ENCODE data around the gene CNTNAP1.

- TF ChIP-seq, protein P1, sequence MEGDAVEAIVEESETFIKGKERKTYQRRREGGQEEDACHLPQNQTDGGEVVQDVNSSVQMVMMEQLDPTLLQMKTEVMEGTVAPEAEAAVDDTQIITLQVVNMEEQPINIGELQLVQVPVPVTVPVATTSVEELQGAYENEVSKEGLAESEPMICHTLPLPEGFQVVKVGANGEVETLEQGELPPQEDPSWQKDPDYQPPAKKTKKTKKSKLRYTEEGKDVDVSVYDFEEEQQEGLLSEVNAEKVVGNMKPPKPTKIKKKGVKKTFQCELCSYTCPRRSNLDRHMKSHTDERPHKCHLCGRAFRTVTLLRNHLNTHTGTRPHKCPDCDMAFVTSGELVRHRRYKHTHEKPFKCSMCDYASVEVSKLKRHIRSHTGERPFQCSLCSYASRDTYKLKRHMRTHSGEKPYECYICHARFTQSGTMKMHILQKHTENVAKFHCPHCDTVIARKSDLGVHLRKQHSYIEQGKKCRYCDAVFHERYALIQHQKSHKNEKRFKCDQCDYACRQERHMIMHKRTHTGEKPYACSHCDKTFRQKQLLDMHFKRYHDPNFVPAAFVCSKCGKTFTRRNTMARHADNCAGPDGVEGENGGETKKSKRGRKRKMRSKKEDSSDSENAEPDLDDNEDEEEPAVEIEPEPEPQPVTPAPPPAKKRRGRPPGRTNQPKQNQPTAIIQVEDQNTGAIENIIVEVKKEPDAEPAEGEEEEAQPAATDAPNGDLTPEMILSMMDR (conservative IDR thresholded peaks at IDR 0.05; ENCODE audit: low read length), result no peak
- TF ChIP-seq EZH2phosphoT487 (IDR thresholded peaks at IDR 0.05; ENCODE audit: borderline replicate concordance), result no peak
Measured at GRCh38 chr17:42674755-42675347, 7.5 kb upstream of the CNTNAP1 start.
